GM23248 (cell line): ENCODE data around the gene SCLY. TPM values are rescaled to one million over a fixed set of nuclear protein-coding genes. Genes with fewer than 3 reads are reported as not detected.

Experiments used
- DNase-seq: peaks from one replicate; pipeline ENCODE4 v3.0.0-alpha.2; 2015
- H2AFZ ChIP-seq: fragments of 200-600 bp; sonication (generic); 2 replicates; pipeline ENCODE4 v1.6.1; 2016; ENCODE audit warnings: antibody characterized with exemption
- H3F3A ChIP-seq: fragments of 200-600 bp; sonication (generic); 2 replicates; pipeline ENCODE4 v1.6.1; 2016; ENCODE audit warnings: mild to moderate bottlenecking, antibody characterized with exemption, mixed run types; ENCODE audit not compliant: insufficient read depth
- H3K27ac ChIP-seq: fragments of 200-600 bp; sonication (generic); 2 replicates; pipeline ENCODE4 v1.5.1; 2016; ENCODE audit warnings: mild to moderate bottlenecking
- H3K27me3 ChIP-seq: fragments of 200-600 bp; sonication (generic); replicated peaks from 2 replicates; pipeline ENCODE4 v1.6.1; 2016; ENCODE audit warnings: mild to moderate bottlenecking; ENCODE audit not compliant: insufficient read depth
- H3K36me3 ChIP-seq: fragments of 200-600 bp; sonication (generic); 2 replicates; pipeline ENCODE4 v1.6.1; 2016; ENCODE audit warnings: low read depth, mild to moderate bottlenecking
- H3K4me1 ChIP-seq: fragments of 200-600 bp; sonication (generic); 2 replicates; pipeline ENCODE4 v1.6.1; 2016; ENCODE audit warnings: mild to moderate bottlenecking; ENCODE audit not compliant: insufficient read depth
- H3K4me2 ChIP-seq: fragments of 200-600 bp; sonication (generic); one replicate; pipeline ENCODE4 v1.6.1; 2016; ENCODE audit warnings: mild to moderate bottlenecking; ENCODE audit not compliant: unreplicated experiment
- H3K4me3 ChIP-seq: fragments of 200-600 bp; sonication (generic); 2 replicates; pipeline ENCODE4 v1.5.1; 2016; ENCODE audit warnings: mild to moderate bottlenecking
- H3K79me2 ChIP-seq: fragments of 200-600 bp; sonication (generic); 2 replicates; pipeline ENCODE4 v1.6.1; 2016; ENCODE audit warnings: mild to moderate bottlenecking; ENCODE audit not compliant: insufficient read depth
- H3K9ac ChIP-seq: fragments of 200-600 bp; sonication (generic); 2 replicates; pipeline ENCODE4 v1.6.1; 2016; ENCODE audit warnings: mild to moderate bottlenecking
- H3K9me2 ChIP-seq: fragments of 200-600 bp; sonication (generic); 2 replicates; pipeline ENCODE4 v1.6.1; 2016; ENCODE audit warnings: mixed run types, mild to moderate bottlenecking, moderate library complexity; ENCODE audit not compliant: insufficient read depth
- H3K9me3 ChIP-seq: fragments of 200-600 bp; sonication (generic); one replicate; pipeline ENCODE4 v1.6.1; 2017; ENCODE audit warnings: low read depth
- H4K20me1 ChIP-seq: fragments of 200-600 bp; sonication (generic); 2 replicates; pipeline ENCODE4 v1.6.0; 2016; ENCODE audit not compliant: insufficient read depth
- EZH2 ChIP-seq: fragments of 200-600 bp; sonication (generic); IDR thresholded peaks from 2 replicates; pipeline ENCODE4 v1.6.1; 2018; ENCODE audit warnings: antibody characterized with exemption, mild to moderate bottlenecking; ENCODE audit not compliant: insufficient read depth, poor library complexity, severe bottlenecking
- EZH2phosphoT487 ChIP-seq: fragments of 200-600 bp; sonication (generic); IDR thresholded peaks from 2 replicates; pipeline ENCODE4 v1.6.1; 2018; ENCODE audit warnings: antibody characterized with exemption, moderate library complexity, mild to moderate bottlenecking, low read depth; ENCODE audit not compliant: insufficient read depth
- WGBS, 2 experiments: methylation state at CpG; one replicate each; pipeline ENCODE4 v1.1.6; 2015 to 2017; ENCODE audit warnings: low lambda C conversion rate in 2 of 2, low coverage in 1 of 2; ENCODE audit errors: missing lambda C conversion rate in 2 of 2; 5-methylcytosine and 5-hydroxymethylcytosine counted together
- in situ Hi-C: fragments of 300-500 bp; cut with MboI; formaldehyde crosslinking; loops from 2 replicates; pipeline ENCODE4 v1.15.0; 2020
- polyA plus RNA-seq: library from polyadenylated mRNA; unstranded; fragments of >200 nt; fragmentation: Nextera tagmentation; extraction: Ambion mirVana; gene quantifications from 2 replicates; pipeline ENCODE4 v1.2.1, GENCODE V29; 2016
- total RNA-seq: library from RNA; depleted of rRNA; stranded (reverse); fragments of >200 nt; shearing (Covaris generic); gene quantifications from 2 replicates; pipeline ENCODE4 v1.2.3, GENCODE V29; 2014

Gene SCLY
- total and polyA plus RNA-seq, 2 experiments from 2014 or later, result 10.3 to 14.8 TPM

- Histone ChIP-seq H3K27ac (no peak overlapping the region), H3K4me1 (no peaks in the 10 kb centered on the region), H3K9me2 (no peaks in the 10 kb centered on the region), H3K4me2 (no peak overlapping the region), H3K36me3 (peaks cover 16% of the 10 kb centered on the region; the same call in 1 of the 2 replicates), H3K9ac (no peak overlapping the region), H3K79me2 (no peaks in the 10 kb centered on the region), H4K20me1 (no peaks in the 10 kb centered on the region), H2AFZ (no peak overlapping the region), H3F3A (no peaks in the 10 kb centered on the region), H3K27me3 (no peaks in the 10 kb centered on the region), H3K4me3 (no peak overlapping the region), H3K9me3 (no peaks in the 10 kb centered on the region)
- DNase-seq, result no peak
- TF ChIP-seq EZH2phosphoT487 (no peak), EZH2 (no peak)
- 96 to 98% methylated on average over 7 of the region's 7 CpGs for WGBS, 2 experiments
- in situ Hi-C loops, result no loop called here
Measured at GRCh38 chr2:238067939-238068338, 7.1 kb downstream of the SCLY start.

GRCh38 chr2:238069021-238069709 is 8.4 kb downstream of the SCLY start:
- H3K9ac ChIP-seq, result no peak overlapping the region
- no peaks in the 10 kb centered on the region for H3K27me3 ChIP-seq
- no peak overlapping the region for H2AFZ ChIP-seq
- H3K4me1 ChIP-seq, result no peaks in the 10 kb centered on the region
- H3K9me3 ChIP-seq, result no peaks in the 10 kb centered on the region
- no peaks in the 10 kb centered on the region for H4K20me1 ChIP-seq
- no peaks in the 10 kb centered on the region for H3F3A ChIP-seq
- DNase-seq, result no peak
- TF ChIP-seq EZH2 (no peak), EZH2phosphoT487 (no peak)
- H3K79me2 ChIP-seq, result no peaks in the 10 kb centered on the region
- peaks cover 19% of the 10 kb centered on the region; the same call in 1 of the 2 replicates for H3K36me3 ChIP-seq
- H3K4me3 ChIP-seq, result no peak overlapping the region
- WGBS, 2 experiments, result 96 to 98% methylated on average over 10 of the region's 10 CpGs
- no peak overlapping the region for H3K27ac ChIP-seq
- H3K9me2 ChIP-seq, result no peaks in the 10 kb centered on the region
- in situ Hi-C loops, result no loop called here
- no peak overlapping the region for H3K4me2 ChIP-seq

- H3K27me3 ChIP-seq, result no peaks in the 10 kb centered on the region
- no peak overlapping the region for H3K4me2 ChIP-seq
- H3F3A ChIP-seq, result no peaks in the 10 kb centered on the region
- H3K9ac ChIP-seq, result no peak overlapping the region
- in situ Hi-C loops, result no loop called here
- peaks cover 19% of the 10 kb centered on the region; the same call in 1 of the 2 replicates for H3K36me3 ChIP-seq
- H4K20me1 ChIP-seq, result no peaks in the 10 kb centered on the region
- H3K9me2 ChIP-seq, result no peaks in the 10 kb centered on the region
- no peaks in the 10 kb centered on the region for H3K9me3 ChIP-seq
- H3K4me3 ChIP-seq, result no peak overlapping the region
- no peaks in the 10 kb centered on the region for H3K4me1 ChIP-seq
- DNase-seq, result no peak
- no peaks in the 10 kb centered on the region for H3K79me2 ChIP-seq
- WGBS, 2 experiments, result 92 to 93% methylated on average over 9 of the region's 9 CpGs
- H2AFZ ChIP-seq, result no peak overlapping the region
- TF ChIP-seq EZH2, result no peak
- TF ChIP-seq EZH2phosphoT487, result no peak
- no peak overlapping the region for H3K27ac ChIP-seq
Measured at GRCh38 chr2:238069877-238070276, 9.1 kb downstream of the SCLY start.

GRCh38 chr2:238075397-238075796 is 14.6 kb downstream of the SCLY start:
- Histone ChIP-seq H3K4me1 (no peaks in the 10 kb centered on the region), H3K79me2 (no peaks in the 10 kb centered on the region), H3K4me2 (no peak overlapping the region), H2AFZ (no peak overlapping the region), H3K27ac (no peak overlapping the region), H3K9ac (no peak overlapping the region), H3K27me3 (no peaks in the 10 kb centered on the region), H3K9me3 (no peaks in the 10 kb centered on the region), H4K20me1 (no peaks in the 10 kb centered on the region), H3K4me3 (no peak overlapping the region), H3F3A (no peaks in the 10 kb centered on the region), H3K36me3 (peaks cover 14% of the 10 kb centered on the region; the same call in 1 of the 2 replicates), H3K9me2 (no peaks in the 10 kb centered on the region)
- in situ Hi-C loops, result no loop called here
- TF ChIP-seq EZH2, result no peak
- no peak for TF ChIP-seq EZH2phosphoT487
- no peak for DNase-seq
